Stimulated activated CD4-positive, alpha-beta T cell treated with anti-CD3 and anti-CD28 coated beads, Interleukin-1b, Interleukin-23, amount 100 ng/mL, for 4 hours (primary cell): ENCODE measurements around the gene NAPA.

Experiments
- DNase-seq, 2 donors: peaks; one replicate each; pipeline ENCODE4 v3.0.0-alpha.2; 2020; ENCODE audit warnings: low read depth in 2 of 2

NAPA gene

GRCh38 chr19:47458672-47459071, 56.2 kb downstream of the NAPA start:
- DNase-seq: no peak

- no peak for DNase-seq
These were observed 58.0 kb downstream of the NAPA start for GRCh38 chr19:47456721-47457474.

- DNase-seq: no peak
These were observed 64.4 kb downstream of the NAPA start for GRCh38 chr19:47450478-47450877.

GRCh38 chr19:47448360-47448727, 66.5 kb downstream of the NAPA start:
- no peak for DNase-seq

- peak in 1 of 2 donors; percentile 48 for DNase-seq
These were observed 67.1 kb downstream of the NAPA start for GRCh38 chr19:47447470-47448359.

- no peak for DNase-seq
These were observed 68.1 kb downstream of the NAPA start for GRCh38 chr19:47446534-47447469.

GRCh38 chr19:47445937-47446402, 68.9 kb downstream of the NAPA start:
- DNase-seq: peak; percentile 53 to 85

- no peak for DNase-seq
These were observed 69.3 kb downstream of the NAPA start for GRCh38 chr19:47445527-47445926.

GRCh38 chr19:47444388-47444821, 70.5 kb downstream of the NAPA start:
- no peak for DNase-seq

GRCh38 chr19:47443331-47443730, 71.5 kb downstream of the NAPA start:
- no peak for DNase-seq

- no peak for DNase-seq
These were observed 76.1 kb downstream of the NAPA start for GRCh38 chr19:47438793-47439220.
